Measurements from ENCODE around the gene MXRA8. TPM values are rescaled to one million over a fixed set of nuclear protein-coding genes. Genes with fewer than 3 reads are reported as not detected.
"Not testable (repeated sequence)": the region's sequence is repeated elsewhere in the genome, so short reads cannot be mapped to it uniquely, and the experiment has no call there.

MXRA8 gene
- under 1 TPM in 1 of 2 experiments, not detected in 1; 0.61 TPM for total RNA-seq

- Mint-ChIP-seq H3K4me1 (peaks cover 11% of the 10 kb centered on the region), H3K27me3 (peaks cover 7% of the 10 kb centered on the region), H3K9me3 (ENCODE audit: low read depth) (no peaks in the 10 kb centered on the region), H3K4me3 (no peak within 1 kb of the TSS), H3K27ac (peak within 1 kb of the TSS; percentile 26), H3K36me3 (no peaks in the 10 kb centered on the region)
- no peak for ATAC-seq
- no peak for DNase-seq
- CTCF ChIA-PET: interaction anchor here (1.2 to 1.7 kb wide), 3 partner anchors 13 to 16 kb away, joined by 3 to 7 read pairs (median 5); partner anchors contain the start of gene AURKAIP1
These were observed at the start of gene MXRA8 for GRCh38 chr1:1358433-1359271. Gene MXRA8, minus strand, starts transcription at chr1:1358555. Its CDS starts 51 bp downstream, at chr1:1358504.

- peak overlapping the region; percentile 90 for H3K4me3 Mint-ChIP-seq
- CTCF ChIA-PET: interaction anchor here (0.8 to 2.9 kb wide), 8 partner anchors 9 to 36 kb away, joined by 3 to 17 read pairs (median 4); partner anchors contain the start of genes AURKAIP1 and CCNL2
- no peaks in the 10 kb centered on the region for H3K9me3 Mint-ChIP-seq (ENCODE audit: low read depth)
- no peaks in the 10 kb centered on the region for H3K27me3 Mint-ChIP-seq
- ATAC-seq (peak; percentile 28), DNase-seq (peak; percentile 57)
- peak overlapping the region; percentile 82 for H3K27ac Mint-ChIP-seq
- peaks cover 25% of the 10 kb centered on the region for H3K36me3 Mint-ChIP-seq
- H3K4me1 Mint-ChIP-seq: peaks cover 32% of the 10 kb centered on the region
These were observed 49.4 kb upstream of the MXRA8 start for GRCh38 chr1:1407636-1408318.

DNA sequence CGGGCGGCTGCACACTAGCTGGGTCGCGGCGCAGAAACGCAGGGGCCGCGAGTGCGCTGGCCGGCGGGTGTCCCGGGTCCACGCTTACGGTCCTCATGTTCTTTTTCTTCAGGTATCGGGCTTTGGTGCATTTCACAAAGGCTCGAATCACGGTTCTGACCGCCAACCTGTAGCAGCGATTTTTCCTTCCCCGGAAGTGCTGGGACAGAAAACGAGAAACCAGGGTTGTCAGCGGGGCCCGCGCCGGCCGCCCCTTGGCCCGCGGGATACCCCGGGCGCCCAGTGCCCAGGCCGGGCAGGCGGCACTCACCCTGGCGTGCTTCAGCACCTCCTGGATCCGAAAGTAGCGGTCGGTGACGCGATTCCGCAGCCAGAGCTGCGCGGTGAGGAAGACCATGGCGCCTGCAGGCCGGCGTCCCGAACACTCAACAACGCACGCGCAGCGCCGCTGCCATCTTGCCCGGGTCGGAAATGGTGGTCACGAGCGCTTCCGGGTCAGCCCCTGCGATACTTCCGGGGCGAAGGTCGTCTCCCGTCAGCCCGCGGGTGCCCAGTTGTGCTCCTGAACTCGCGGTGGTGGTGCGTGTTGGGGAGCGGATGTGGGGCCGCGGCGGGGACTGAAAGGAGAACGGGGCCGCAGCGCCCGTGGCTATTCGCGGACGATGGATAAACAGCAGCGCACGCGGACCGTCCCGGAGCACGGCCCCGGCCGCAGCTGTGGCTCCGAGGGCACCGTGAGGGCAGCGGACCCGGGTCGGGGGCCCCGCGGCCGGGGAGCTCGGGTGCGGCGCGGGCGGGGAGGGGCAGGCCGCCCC lies 48.7 kb upstream of the MXRA8 start, which contains the start of gene MRPL20:
Gene MRPL20 (minus strand): TSS at position 473 of the 815 bp plus-strand sequence. CDS start 76 bp downstream, at position 397.
- DNase-seq (peak; percentile 98), ATAC-seq (peak; percentile 97)
- peaks cover 34% of the 10 kb centered on the region for H3K4me1 Mint-ChIP-seq
- H3K36me3 Mint-ChIP-seq: peaks cover 31% of the 10 kb centered on the region
- H3K27me3 Mint-ChIP-seq: no peaks in the 10 kb centered on the region
- H3K9me3 Mint-ChIP-seq (ENCODE audit: low read depth): no peaks in the 10 kb centered on the region
- CTCF ChIA-PET: interaction anchor here (0.8 to 2.9 kb wide), 8 partner anchors 8 to 35 kb away, joined by 3 to 17 read pairs (median 4); partner anchors contain the start of genes AURKAIP1 and CCNL2
- peak within 1 kb of the TSS; percentile 91 for H3K27ac Mint-ChIP-seq
- peak within 1 kb of the TSS; percentile 90 for H3K4me3 Mint-ChIP-seq

DNA sequence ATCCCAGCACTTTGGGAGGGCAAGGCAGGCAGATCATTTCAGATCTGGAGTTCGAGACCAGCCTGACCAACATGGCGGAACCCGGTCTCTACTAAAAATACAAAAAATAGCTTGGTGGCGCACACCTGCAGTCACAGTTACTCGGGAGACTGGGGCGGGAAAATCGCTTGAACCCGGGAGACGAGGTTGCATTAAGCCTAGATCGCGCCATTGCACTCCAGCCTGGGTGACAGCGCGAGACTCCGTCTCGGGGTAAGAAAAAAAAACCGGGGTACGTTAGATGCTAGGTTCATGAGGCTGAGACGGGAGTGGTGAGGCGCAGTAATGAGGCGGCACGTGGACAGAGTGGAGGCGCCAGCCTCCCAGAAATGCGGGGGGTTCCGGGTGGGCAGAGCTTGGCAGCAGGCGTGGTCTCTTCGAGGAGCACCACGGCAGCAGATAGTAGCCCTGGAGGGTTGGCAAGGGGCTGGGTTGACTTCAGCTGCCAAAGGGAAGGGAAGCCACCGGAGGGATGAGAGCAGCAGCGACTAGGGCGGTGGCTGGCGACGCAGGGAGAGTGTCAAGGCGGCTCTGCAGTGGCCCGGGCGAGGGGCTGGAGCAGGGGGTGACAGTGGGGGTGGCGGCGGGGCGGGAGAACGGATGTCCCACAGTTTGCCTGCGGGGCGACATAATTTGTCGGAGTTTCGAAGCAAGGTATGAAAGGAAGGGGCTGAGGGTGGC lies 47.9 kb upstream of the MXRA8 start:
- H3K4me1 Mint-ChIP-seq: peaks cover 41% of the 10 kb centered on the region
- DNase-seq (no peak), ATAC-seq (peak; percentile 1)
- no peaks in the 10 kb centered on the region for H3K9me3 Mint-ChIP-seq (ENCODE audit: low read depth)
- peaks cover 38% of the 10 kb centered on the region for H3K36me3 Mint-ChIP-seq
- peak overlapping the region; percentile 91 for H3K27ac Mint-ChIP-seq
- no peaks in the 10 kb centered on the region for H3K27me3 Mint-ChIP-seq
- CTCF ChIA-PET: interaction anchor here (0.8 to 2.9 kb wide), 6 partner anchors 7 to 35 kb away, joined by 3 to 17 read pairs (median 4); partner anchors contain the start of genes AURKAIP1 and CCNL2
- peak overlapping the region; percentile 90 for H3K4me3 Mint-ChIP-seq

- DNase-seq: no peak
- Mint-ChIP-seq H3K27me3 (no peaks in the 10 kb centered on the region), H3K4me1 (peaks cover 48% of the 10 kb centered on the region), H3K36me3 (peaks cover 48% of the 10 kb centered on the region), H3K27ac (peak overlapping the region; percentile 21), H3K4me3 (no peak overlapping the region), H3K9me3 (ENCODE audit: low read depth) (no peaks in the 10 kb centered on the region)
- CTCF ChIA-PET: no interaction called here
- ATAC-seq: no peak
These were observed 45.3 kb upstream of the MXRA8 start for GRCh38 chr1:1403653-1404052.

- CTCF ChIA-PET: interaction anchor here (1.1 kb wide), 1 partner anchor 31 kb away, joined by 4 read pairs; no protein-coding TSS in a partner anchor
- H3K27me3 Mint-ChIP-seq; ATAC-seq; H3K27ac Mint-ChIP-seq; H3K9me3 Mint-ChIP-seq (ENCODE audit: low read depth); DNase-seq; H3K4me3 Mint-ChIP-seq: not testable (repeated sequence)
- Mint-ChIP-seq H3K36me3 (peaks cover 48% of the 10 kb centered on the region), H3K4me1 (peaks cover 48% of the 10 kb centered on the region)
These were observed 44.6 kb upstream of the MXRA8 start for GRCh38 chr1:1402901-1403392.

- H3K36me3 Mint-ChIP-seq: peaks cover 54% of the 10 kb centered on the region
- peaks cover 53% of the 10 kb centered on the region for H3K4me1 Mint-ChIP-seq
- CTCF ChIA-PET: interaction anchor here (1.1 kb wide), 1 partner anchor 30 kb away, joined by 4 read pairs; no protein-coding TSS in a partner anchor
- H3K9me3 Mint-ChIP-seq (ENCODE audit: low read depth): no peaks in the 10 kb centered on the region
- H3K4me3 Mint-ChIP-seq: peak overlapping the region; percentile 33
- ATAC-seq (no peak), DNase-seq (peak; percentile 56)
- peak overlapping the region; percentile 56 for H3K27ac Mint-ChIP-seq
- H3K27me3 Mint-ChIP-seq: no peaks in the 10 kb centered on the region
These were observed 43.9 kb upstream of the MXRA8 start for GRCh38 chr1:1402072-1402900.

DNA sequence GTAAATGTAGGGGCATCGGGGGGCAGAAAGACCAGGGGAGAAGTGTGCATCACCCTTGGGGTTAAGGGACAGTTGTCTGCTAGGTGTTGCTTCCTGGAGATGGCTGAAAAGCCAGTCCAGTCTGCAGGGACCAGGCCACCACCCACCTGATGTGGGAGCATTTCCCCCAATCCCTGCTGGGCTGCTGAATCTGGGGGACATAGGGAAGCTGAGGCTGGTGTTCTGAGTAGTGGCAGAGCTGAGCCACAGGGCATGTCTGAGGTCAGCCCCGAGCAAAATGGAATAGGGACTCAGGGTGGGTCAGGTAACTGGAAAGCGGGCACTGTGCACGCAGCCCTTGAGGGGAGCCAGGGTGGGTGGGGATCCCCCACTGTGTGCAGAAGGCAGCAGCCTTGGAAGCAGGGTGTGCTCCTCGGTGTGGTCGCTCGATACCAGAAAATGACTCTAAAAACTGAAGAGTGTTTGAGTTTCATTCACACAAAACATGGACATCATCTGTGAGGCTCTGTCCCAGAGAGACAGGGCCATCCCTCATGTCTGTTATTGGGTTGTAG lies 43.2 kb upstream of the MXRA8 start:
- H3K36me3 Mint-ChIP-seq: peaks cover 57% of the 10 kb centered on the region
- CTCF ChIA-PET: interaction anchor here (4.8 kb wide), 1 partner anchor 27 kb away, joined by 41 read pairs; the partner anchor contains the start of gene AURKAIP1
- ATAC-seq (no peak), DNase-seq (no peak)
- peaks cover 55% of the 10 kb centered on the region for H3K4me1 Mint-ChIP-seq
- H3K9me3 Mint-ChIP-seq (ENCODE audit: low read depth): no peaks in the 10 kb centered on the region
- H3K27ac Mint-ChIP-seq: peak overlapping the region; percentile 44
- H3K4me3 Mint-ChIP-seq: peak overlapping the region; percentile 33
- no peaks in the 10 kb centered on the region for H3K27me3 Mint-ChIP-seq

DNA sequence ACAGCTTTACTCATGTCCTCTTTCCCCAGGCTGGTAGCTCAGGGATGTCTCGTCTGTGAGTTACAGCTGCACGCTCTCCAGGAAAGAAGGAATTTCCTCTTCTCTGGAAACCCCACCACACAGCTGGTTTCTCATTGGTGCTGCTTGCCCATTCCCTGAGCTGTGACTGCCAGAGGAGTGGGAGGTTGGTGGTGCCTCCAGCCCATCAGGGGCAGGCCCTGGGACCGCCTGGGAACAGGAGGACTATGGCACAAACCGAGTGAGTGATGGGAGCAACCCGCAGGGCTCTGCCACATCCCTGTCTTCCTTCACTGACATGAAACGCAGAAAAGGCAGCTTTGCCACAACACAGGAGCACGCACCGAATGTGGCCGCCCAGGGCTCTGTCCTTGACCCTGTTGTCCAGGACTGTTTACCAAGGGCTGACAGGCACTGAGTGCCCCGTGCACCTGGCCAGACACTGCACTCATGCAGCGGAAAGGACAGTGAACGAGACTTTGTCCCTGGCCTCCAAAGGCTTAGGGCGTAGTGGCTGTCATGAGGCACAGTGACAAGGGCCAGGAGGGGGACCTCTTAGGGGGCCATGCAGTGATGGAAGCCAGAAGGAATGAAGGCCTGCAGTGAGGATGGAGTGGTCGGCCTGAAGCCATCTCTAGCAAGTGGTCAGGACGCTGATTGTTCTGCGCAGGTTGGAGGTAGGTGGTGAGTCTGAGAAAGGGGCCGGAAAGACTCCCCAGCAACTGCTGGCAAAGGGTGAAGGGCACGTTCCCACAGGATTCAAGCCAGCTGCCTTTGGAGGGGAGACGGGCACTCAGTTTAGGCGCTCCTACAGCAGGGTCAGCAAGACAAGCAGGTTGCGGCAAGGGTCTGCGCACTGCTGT lies 42.5 kb upstream of the MXRA8 start:
- Mint-ChIP-seq H3K27ac (peak overlapping the region; percentile 87), H3K9me3 (ENCODE audit: low read depth) (no peaks in the 10 kb centered on the region), H3K27me3 (no peaks in the 10 kb centered on the region), H3K4me3 (peak overlapping the region; percentile 90), H3K36me3 (peaks cover 54% of the 10 kb centered on the region), H3K4me1 (peaks cover 50% of the 10 kb centered on the region)
- ATAC-seq (no peak), DNase-seq (no peak)
- CTCF ChIA-PET: interaction anchor here (3.1 to 4.8 kb wide), 2 partner anchors 26 to 29 kb away, joined by 16 to 41 read pairs; partner anchors contain the start of gene AURKAIP1

DNA sequence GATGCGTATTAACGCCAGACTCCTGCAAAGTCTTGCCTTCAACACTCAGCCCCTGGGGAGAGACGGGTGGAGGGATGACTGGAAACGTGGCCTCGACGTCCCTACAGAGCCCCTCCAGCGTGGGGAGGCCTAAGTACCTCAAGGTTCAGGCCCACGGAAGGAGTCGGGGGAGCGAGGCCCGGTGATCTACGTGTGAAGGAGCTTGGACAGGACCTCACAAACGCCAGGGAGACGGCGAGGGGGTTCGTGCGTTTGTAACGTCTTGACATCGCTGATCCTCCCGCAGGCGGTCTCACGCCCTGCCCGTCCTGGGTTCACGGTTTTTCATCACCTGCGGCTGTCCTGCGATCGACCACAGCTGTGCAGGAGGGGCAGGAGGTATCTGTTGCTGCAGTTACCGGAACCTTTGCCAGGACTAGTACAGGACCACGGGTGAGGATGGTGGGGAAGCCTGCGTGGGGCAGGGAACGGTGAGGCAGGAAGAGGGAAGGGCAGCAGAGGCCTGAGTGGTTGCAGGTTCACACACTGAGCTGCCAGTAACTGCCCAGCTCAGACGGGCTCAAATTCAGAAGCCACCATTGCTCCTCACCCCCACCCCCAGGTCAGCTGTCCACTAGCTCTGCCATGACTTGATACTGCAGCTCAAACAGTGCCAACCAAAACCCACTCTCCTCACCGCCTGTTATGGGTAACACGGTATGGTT lies 41.7 kb upstream of the MXRA8 start:
- H3K4me1 Mint-ChIP-seq: peaks cover 49% of the 10 kb centered on the region

More for the DNA sequence above, 41.7 kb upstream of the MXRA8 start:
- peak overlapping the region; percentile 87 for H3K27ac Mint-ChIP-seq
- peak overlapping the region; percentile 90 for H3K4me3 Mint-ChIP-seq
- CTCF ChIA-PET: interaction anchor here (0.6 to 4.8 kb wide), 9 partner anchors 8 to 125 kb away, joined by 3 to 41 read pairs (median 7); partner anchors contain the start of genes AURKAIP1 and MRPL20
- DNase-seq (peak; percentile 55), ATAC-seq (no peak)
- no peaks in the 10 kb centered on the region for H3K9me3 Mint-ChIP-seq (ENCODE audit: low read depth)
- H3K27me3 Mint-ChIP-seq: no peaks in the 10 kb centered on the region
- peaks cover 54% of the 10 kb centered on the region for H3K36me3 Mint-ChIP-seq
